ENCODE data around the gene TNFAIP1. TPM values are rescaled to one million over a fixed set of nuclear protein-coding genes. Genes with fewer than 3 reads are reported as not detected.
A peak's percentile ranks its signal among the peaks of the same experiment; 100 is the strongest.

TNFAIP1 gene
- total and polyA plus RNA-seq, 2 donors (not counting 1 experiment from before 2014, with no cell fraction given), result 23.0 to 40.7 TPM

DNA sequence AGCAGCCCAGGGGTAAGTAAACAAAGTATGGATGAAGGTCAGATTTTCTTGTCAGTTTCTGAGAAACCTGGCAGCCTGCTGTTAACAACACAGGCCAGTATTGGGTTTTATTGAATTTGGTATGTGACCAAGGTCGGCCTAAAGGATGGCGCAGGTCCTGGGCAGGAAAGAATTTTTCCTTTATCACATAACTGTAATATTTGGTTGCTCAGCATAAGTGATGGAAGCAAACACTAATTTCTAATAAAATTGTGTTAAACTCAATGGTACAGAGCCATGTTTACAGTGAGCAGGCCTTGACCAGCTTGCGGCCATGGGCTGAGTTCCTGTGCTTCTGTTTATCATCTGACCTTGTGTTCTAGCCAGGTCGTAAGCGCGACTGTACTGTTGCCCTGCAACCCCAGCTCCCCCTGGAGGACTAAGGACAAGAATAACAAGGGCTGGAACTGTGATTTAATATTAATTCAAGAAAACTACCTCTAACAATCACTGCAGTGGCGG lies 11.2 kb downstream of the TNFAIP1 start:
- Histone ChIP-seq H3K4me1 (ENCODE audit: control insufficient read depth, extremely low read depth, insufficient read depth, low read length) (peaks cover 17% of the 10 kb centered on the region), H3K36me3 (ENCODE audit: control insufficient read depth, insufficient read depth, low read length) (peaks cover 47% of the 10 kb centered on the region), H3K9me3 (ENCODE audit: control insufficient read depth, insufficient read depth, low read depth, low read length) (no peaks in the 10 kb centered on the region), H3K4me2 (ENCODE audit: extremely low read depth, insufficient read depth, low read length) (peak overlapping the region; percentile 17), H3K4me3 (replicated peaks in 1 of 4; ENCODE audit: control extremely low read depth in 1 of 4, insufficient read depth in 1 of 4, low read depth in 3 of 4, low read length in 4 of 4) (no peak overlapping the region), H3K79me2 (ENCODE audit: control insufficient read depth, insufficient read depth, low read length) (no peaks in the 10 kb centered on the region), H2AFZ (ENCODE audit: low read length) (no peak overlapping the region), H3K27me3 (ENCODE audit: control insufficient read depth, insufficient read depth, low read length) (no peaks in the 10 kb centered on the region), H3K27ac (ENCODE audit: insufficient read depth, low read length) (peak overlapping the region; percentile 47), H3K9ac (ENCODE audit: insufficient read depth, low read length) (no peak overlapping the region), H4K20me1 (ENCODE audit: control insufficient read depth, extremely low read depth, insufficient read depth, low read length) (no peaks in the 10 kb centered on the region)
- no peak for TF ChIP-seq EZH2 (IDR thresholded peaks at IDR 0.05; ENCODE audit: low read length, missing control alignments)
- TF ChIP-seq, protein P1, sequence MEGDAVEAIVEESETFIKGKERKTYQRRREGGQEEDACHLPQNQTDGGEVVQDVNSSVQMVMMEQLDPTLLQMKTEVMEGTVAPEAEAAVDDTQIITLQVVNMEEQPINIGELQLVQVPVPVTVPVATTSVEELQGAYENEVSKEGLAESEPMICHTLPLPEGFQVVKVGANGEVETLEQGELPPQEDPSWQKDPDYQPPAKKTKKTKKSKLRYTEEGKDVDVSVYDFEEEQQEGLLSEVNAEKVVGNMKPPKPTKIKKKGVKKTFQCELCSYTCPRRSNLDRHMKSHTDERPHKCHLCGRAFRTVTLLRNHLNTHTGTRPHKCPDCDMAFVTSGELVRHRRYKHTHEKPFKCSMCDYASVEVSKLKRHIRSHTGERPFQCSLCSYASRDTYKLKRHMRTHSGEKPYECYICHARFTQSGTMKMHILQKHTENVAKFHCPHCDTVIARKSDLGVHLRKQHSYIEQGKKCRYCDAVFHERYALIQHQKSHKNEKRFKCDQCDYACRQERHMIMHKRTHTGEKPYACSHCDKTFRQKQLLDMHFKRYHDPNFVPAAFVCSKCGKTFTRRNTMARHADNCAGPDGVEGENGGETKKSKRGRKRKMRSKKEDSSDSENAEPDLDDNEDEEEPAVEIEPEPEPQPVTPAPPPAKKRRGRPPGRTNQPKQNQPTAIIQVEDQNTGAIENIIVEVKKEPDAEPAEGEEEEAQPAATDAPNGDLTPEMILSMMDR (conservative IDR thresholded peaks at IDR 0.05 in 1 of 2, IDR thresholded peaks at IDR 0.05 in 1 of 2; ENCODE audit: low read depth in 1 of 2, low read length in 2 of 2), result peak; percentile 34 to 60
- peak in 1 of 2 donors; percentile 80 for DNase-seq (ENCODE audit: low read depth in 2 of 2)

DNA sequence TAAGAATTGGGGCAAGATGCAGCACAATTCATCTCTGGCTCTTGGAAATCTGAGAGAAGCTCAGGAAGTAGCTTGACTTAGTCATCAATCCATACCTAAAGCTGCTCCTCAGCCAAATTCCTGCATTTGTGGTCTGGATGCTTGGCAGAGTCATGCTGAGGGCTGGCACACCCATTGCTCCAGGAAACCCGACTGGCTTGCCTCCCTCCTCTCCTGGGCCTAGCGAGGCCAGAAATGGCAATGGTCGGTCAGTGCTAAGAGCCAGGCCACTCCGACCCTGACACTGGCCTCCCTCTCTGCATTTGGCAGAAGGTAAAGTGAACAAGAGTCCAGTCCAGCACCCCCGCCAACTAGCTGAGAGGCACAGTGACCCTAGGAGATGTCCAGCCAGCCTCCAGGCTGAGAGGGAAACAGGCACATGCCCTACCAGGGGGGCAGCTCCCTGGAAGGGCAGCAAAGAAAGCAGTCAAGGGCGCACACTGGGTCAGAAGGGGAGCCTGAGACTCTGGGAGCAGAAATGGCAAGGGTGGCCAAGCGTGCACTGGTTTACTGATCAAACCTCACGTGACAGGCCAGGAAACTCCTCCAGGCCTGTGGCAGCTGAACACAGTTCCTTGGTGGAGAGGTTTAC lies 11.8 kb downstream of the TNFAIP1 start:
- TF ChIP-seq EZH2 (IDR thresholded peaks at IDR 0.05; ENCODE audit: low read length, missing control alignments), result no peak
- TF ChIP-seq, protein P1 (conservative IDR thresholded peaks at IDR 0.05 in 1 of 2, IDR thresholded peaks at IDR 0.05 in 1 of 2; ENCODE audit: low read depth in 1 of 2, low read length in 2 of 2), result no peak
- no peaks in the 10 kb centered on the region for H3K27me3 ChIP-seq (ENCODE audit: control insufficient read depth, insufficient read depth, low read length)
- DNase-seq (ENCODE audit: low read depth in 2 of 2), result peak; percentile 85 to 97
- H3K79me2 ChIP-seq (ENCODE audit: control insufficient read depth, insufficient read depth, low read length), result no peaks in the 10 kb centered on the region
- peaks cover 44% of the 10 kb centered on the region for H3K36me3 ChIP-seq (ENCODE audit: control insufficient read depth, insufficient read depth, low read length)
- H3K4me2 ChIP-seq (ENCODE audit: extremely low read depth, insufficient read depth, low read length), result peak overlapping the region; percentile 26
- peaks cover 17% of the 10 kb centered on the region for H3K4me1 ChIP-seq (ENCODE audit: control insufficient read depth, extremely low read depth, insufficient read depth, low read length)
- no peaks in the 10 kb centered on the region for H3K9me3 ChIP-seq (ENCODE audit: control insufficient read depth, insufficient read depth, low read depth, low read length)
- no peak overlapping the region for H3K4me3 ChIP-seq (replicated peaks in 1 of 4; ENCODE audit: control extremely low read depth in 1 of 4, insufficient read depth in 1 of 4, low read depth in 3 of 4, low read length in 4 of 4)
- peak overlapping the region; percentile 72 for H3K27ac ChIP-seq (ENCODE audit: insufficient read depth, low read length)
- no peak overlapping the region for H3K9ac ChIP-seq (ENCODE audit: insufficient read depth, low read length)
- H4K20me1 ChIP-seq (ENCODE audit: control insufficient read depth, extremely low read depth, insufficient read depth, low read length), result no peaks in the 10 kb centered on the region
- no peak overlapping the region for H2AFZ ChIP-seq (ENCODE audit: low read length)

GRCh38 chr17:28348979-28349378 lies 13.4 kb downstream of the TNFAIP1 start:
- no peak for DNase-seq (ENCODE audit: low read depth in 2 of 2)
- Histone ChIP-seq H2AFZ (ENCODE audit: low read length) (no peak overlapping the region), H3K4me2 (ENCODE audit: extremely low read depth, insufficient read depth, low read length) (no peak overlapping the region), H3K9ac (ENCODE audit: insufficient read depth, low read length) (no peak overlapping the region), H3K79me2 (ENCODE audit: control insufficient read depth, insufficient read depth, low read length) (no peaks in the 10 kb centered on the region), H3K4me1 (ENCODE audit: control insufficient read depth, extremely low read depth, insufficient read depth, low read length) (peaks cover 17% of the 10 kb centered on the region), H3K27me3 (ENCODE audit: control insufficient read depth, insufficient read depth, low read length) (no peaks in the 10 kb centered on the region), H3K4me3 (replicated peaks in 1 of 4; ENCODE audit: control extremely low read depth in 1 of 4, insufficient read depth in 1 of 4, low read depth in 3 of 4, low read length in 4 of 4) (no peak overlapping the region), H4K20me1 (ENCODE audit: control insufficient read depth, extremely low read depth, insufficient read depth, low read length) (no peaks in the 10 kb centered on the region), H3K9me3 (ENCODE audit: control insufficient read depth, insufficient read depth, low read depth, low read length) (no peaks in the 10 kb centered on the region), H3K36me3 (ENCODE audit: control insufficient read depth, insufficient read depth, low read length) (peaks cover 41% of the 10 kb centered on the region), H3K27ac (ENCODE audit: insufficient read depth, low read length) (no peak overlapping the region)
- TF ChIP-seq EZH2 (IDR thresholded peaks at IDR 0.05; ENCODE audit: low read length, missing control alignments), result no peak
- TF ChIP-seq, protein P1 (conservative IDR thresholded peaks at IDR 0.05 in 1 of 2, IDR thresholded peaks at IDR 0.05 in 1 of 2; ENCODE audit: low read depth in 1 of 2, low read length in 2 of 2), result no peak

All from fibroblast of lung (primary cell).